Erythroblast (primary cell): ENCODE measurements around the gene CCNY.

Source experiments
- GATA1 ChIP-seq: IDR thresholded peaks from 2 replicates; pipeline ENCODE4 v1.6.1; 2011; ENCODE audit warnings: low read depth, mild to moderate bottlenecking, control low read depth, low read length, moderate library complexity
- POLR2A ChIP-seq: IDR thresholded peaks from 2 replicates; pipeline ENCODE4 v1.6.1; 2011; ENCODE audit warnings: mild to moderate bottlenecking, low read length

- TF ChIP-seq POLR2A (no peak), GATA1 (no peak)
These were observed 98.2 kb downstream of the CCNY start for GRCh38 chr10:35434533-35434932.
